GM23338 (cell line): ENCODE measurements around the gene NANOGP8. TPM values are rescaled to one million over a fixed set of nuclear protein-coding genes. Genes with fewer than 3 reads are reported as not detected.

Experiments used
- ATAC-seq: fragments of 200-7000 bp; cut with Tn5 transposase; 3 replicates; pipeline ENCODE4 v1.9.1; 2020
- DNase-seq: peaks from one replicate; pipeline ENCODE4 v3.0.0-alpha.2; 2015; ENCODE audit warnings: low spot score
- H2AFZ ChIP-seq: fragments of 200-600 bp; sonication (generic); 2 replicates; pipeline ENCODE4 v1.8.0; 2016; ENCODE audit warnings: antibody characterized with exemption, mild to moderate bottlenecking, moderate library complexity
- H3F3A ChIP-seq: fragments of 200-600 bp; sonication (generic); replicated peaks from 2 replicates; pipeline ENCODE4 v1.8.0; 2017; ENCODE audit warnings: antibody characterized with exemption, mixed run types, low read depth
- H3K27ac ChIP-seq: fragments of 200-600 bp; sonication (generic); 2 replicates; pipeline ENCODE4 v1.6.1; 2016; ENCODE audit warnings: low read depth
- H3K27me3 ChIP-seq: fragments of 200-600 bp; sonication (generic); 2 replicates; pipeline ENCODE4 v1.8.0; 2016; ENCODE audit warnings: mild to moderate bottlenecking, mixed run types, moderate library complexity; ENCODE audit not compliant: insufficient read depth
- H3K36me3 ChIP-seq: fragments of 200-600 bp; sonication (generic); 2 replicates; pipeline ENCODE4 v1.8.0; 2016; ENCODE audit warnings: mild to moderate bottlenecking; ENCODE audit not compliant: insufficient read depth
- H3K4me1 ChIP-seq: fragments of 200-600 bp; sonication (generic); 2 replicates; pipeline ENCODE4 v1.8.0; 2016; ENCODE audit warnings: mild to moderate bottlenecking, moderate library complexity; ENCODE audit not compliant: insufficient read depth
- H3K4me2 ChIP-seq: fragments of 200-600 bp; sonication (generic); 2 replicates; pipeline ENCODE4 v1.7.1; 2017; ENCODE audit warnings: mixed run types
- H3K4me3 ChIP-seq: fragments of 200-600 bp; sonication (generic); 2 replicates; pipeline ENCODE4 v1.6.1; 2016; ENCODE audit warnings: mixed run types
- H3K79me2 ChIP-seq: fragments of 200-600 bp; sonication (generic); replicated peaks from 2 replicates; pipeline ENCODE4 v1.8.0; 2017; ENCODE audit warnings: mild to moderate bottlenecking; ENCODE audit not compliant: insufficient read depth
- H3K9me2 ChIP-seq: fragments of 200-600 bp; sonication (generic); 2 replicates; pipeline ENCODE4 v1.8.0; 2017; ENCODE audit not compliant: insufficient read depth
- H4K20me1 ChIP-seq: fragments of 200-600 bp; sonication (generic); replicated peaks from 2 replicates; pipeline ENCODE4 v1.8.0; 2017; ENCODE audit warnings: mild to moderate bottlenecking; ENCODE audit not compliant: insufficient read depth
- H3K27ac Mint-ChIP-seq: 2 replicates; pipeline ENCODE4 v1.8.0; 2020; ENCODE audit warnings: inconsistent platforms, mild to moderate bottlenecking, moderate library complexity, mixed read lengths
- H3K27me3 Mint-ChIP-seq: 3 replicates; pipeline ENCODE4 v1.8.0; 2022; ENCODE audit warnings: low read depth, mild to moderate bottlenecking, moderate library complexity, mixed read lengths, inconsistent platforms; ENCODE audit not compliant: insufficient read depth, poor library complexity
- H3K36me3 Mint-ChIP-seq: 3 replicates; pipeline ENCODE4 v1.8.0; 2021; ENCODE audit warnings: low read depth, mild to moderate bottlenecking, inconsistent platforms, moderate library complexity, mixed read lengths
- H3K4me1 Mint-ChIP-seq: 3 replicates; pipeline ENCODE4 v1.8.0; 2020; ENCODE audit warnings: mild to moderate bottlenecking, inconsistent platforms, mixed read lengths
- H3K4me3 Mint-ChIP-seq: 3 replicates; pipeline ENCODE4 v1.8.0; 2021; ENCODE audit warnings: moderate library complexity, mild to moderate bottlenecking, inconsistent platforms, mixed read lengths
- H3K9me3 Mint-ChIP-seq: 3 replicates; pipeline ENCODE4 v1.8.0; 2020; ENCODE audit warnings: moderate library complexity, mild to moderate bottlenecking, inconsistent platforms, mixed read lengths
- EZH2 ChIP-seq: fragments of 200-600 bp; sonication (generic); IDR thresholded peaks from one replicate; pipeline ENCODE4 v1.8.0; 2017; ENCODE audit warnings: antibody characterized with exemption, mild to moderate bottlenecking, low read depth; ENCODE audit not compliant: unreplicated experiment
- EZH2phosphoT487 ChIP-seq: fragments of 200-600 bp; sonication (generic); IDR thresholded peaks from one replicate; pipeline ENCODE4 v1.8.1; 2018; ENCODE audit warnings: antibody characterized with exemption; ENCODE audit not compliant: unreplicated experiment
- JUNB ChIP-seq: IDR thresholded peaks from one replicate; pipeline ENCODE4 v1.6.1; 2016; ENCODE audit warnings: antibody characterized with exemption; ENCODE audit not compliant: unreplicated experiment
- NANOG ChIP-seq: IDR thresholded peaks from 2 replicates; pipeline ENCODE4 v1.6.1; 2016; ENCODE audit warnings: antibody characterized with exemption, borderline replicate concordance
- POLR2AphosphoS5 ChIP-seq: IDR thresholded peaks from 2 replicates; pipeline ENCODE4 v1.6.1; 2016; ENCODE audit warnings: antibody characterized with exemption, low read depth
- ZNF331 ChIP-seq: fragments of 250-450 bp; sonication (Bioruptor Pico); IDR thresholded peaks from 2 replicates; pipeline ENCODE4 v1.5.0; 2020; ENCODE audit warnings: low read depth, mild to moderate bottlenecking, moderate library complexity
- polyA plus RNA-seq: library from polyadenylated mRNA; unstranded; fragments of >200 nt; fragmentation: Nextera tagmentation; extraction: Ambion mirVana; gene quantifications from 2 replicates; pipeline ENCODE4 v1.2.1, GENCODE V29; 2016
- total RNA-seq: library from RNA; depleted of rRNA; stranded (reverse); fragments of >200 nt; shearing (Covaris generic); gene quantifications from 2 replicates; pipeline ENCODE4 v1.2.3, GENCODE V29; 2014
- TF ChIP-seq, protein P1 (sequence below): fragments of 250-450 bp; sonication (Bioruptor Pico); IDR thresholded peaks from 2 replicates; pipeline ENCODE4 v1.5.0; 2020; ENCODE audit warnings: mild to moderate bottlenecking, moderate library complexity
- TF ChIP-seq, protein P2 (sequence below): IDR thresholded peaks from 2 replicates; pipeline ENCODE4 v1.6.1; 2016; ENCODE audit warnings: antibody characterized with exemption

NANOGP8 gene
- total and polyA plus RNA-seq, 2 experiments from 2014 or later, result 8.5 to 53.4 TPM

DNA sequence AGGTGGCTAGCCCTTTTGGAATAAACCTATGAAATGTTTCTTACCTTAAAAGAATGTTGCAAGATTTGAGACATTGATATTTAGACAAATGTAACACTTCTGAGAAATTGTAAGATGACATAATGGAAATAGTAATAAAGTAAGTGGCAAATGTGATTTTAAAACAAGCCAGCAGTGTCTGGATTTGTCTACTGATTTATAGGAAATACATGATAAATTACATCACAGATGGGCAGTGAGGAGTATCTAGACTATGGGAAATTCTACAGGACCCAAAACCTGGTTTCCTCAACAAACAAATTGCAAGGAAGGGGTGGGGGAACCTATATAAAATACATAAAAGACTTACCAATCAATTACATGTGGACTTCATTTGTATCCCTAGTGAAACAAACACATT is 37.1 kb downstream of the NANOGP8 start (continued):
- TF ChIP-seq, protein P1, sequence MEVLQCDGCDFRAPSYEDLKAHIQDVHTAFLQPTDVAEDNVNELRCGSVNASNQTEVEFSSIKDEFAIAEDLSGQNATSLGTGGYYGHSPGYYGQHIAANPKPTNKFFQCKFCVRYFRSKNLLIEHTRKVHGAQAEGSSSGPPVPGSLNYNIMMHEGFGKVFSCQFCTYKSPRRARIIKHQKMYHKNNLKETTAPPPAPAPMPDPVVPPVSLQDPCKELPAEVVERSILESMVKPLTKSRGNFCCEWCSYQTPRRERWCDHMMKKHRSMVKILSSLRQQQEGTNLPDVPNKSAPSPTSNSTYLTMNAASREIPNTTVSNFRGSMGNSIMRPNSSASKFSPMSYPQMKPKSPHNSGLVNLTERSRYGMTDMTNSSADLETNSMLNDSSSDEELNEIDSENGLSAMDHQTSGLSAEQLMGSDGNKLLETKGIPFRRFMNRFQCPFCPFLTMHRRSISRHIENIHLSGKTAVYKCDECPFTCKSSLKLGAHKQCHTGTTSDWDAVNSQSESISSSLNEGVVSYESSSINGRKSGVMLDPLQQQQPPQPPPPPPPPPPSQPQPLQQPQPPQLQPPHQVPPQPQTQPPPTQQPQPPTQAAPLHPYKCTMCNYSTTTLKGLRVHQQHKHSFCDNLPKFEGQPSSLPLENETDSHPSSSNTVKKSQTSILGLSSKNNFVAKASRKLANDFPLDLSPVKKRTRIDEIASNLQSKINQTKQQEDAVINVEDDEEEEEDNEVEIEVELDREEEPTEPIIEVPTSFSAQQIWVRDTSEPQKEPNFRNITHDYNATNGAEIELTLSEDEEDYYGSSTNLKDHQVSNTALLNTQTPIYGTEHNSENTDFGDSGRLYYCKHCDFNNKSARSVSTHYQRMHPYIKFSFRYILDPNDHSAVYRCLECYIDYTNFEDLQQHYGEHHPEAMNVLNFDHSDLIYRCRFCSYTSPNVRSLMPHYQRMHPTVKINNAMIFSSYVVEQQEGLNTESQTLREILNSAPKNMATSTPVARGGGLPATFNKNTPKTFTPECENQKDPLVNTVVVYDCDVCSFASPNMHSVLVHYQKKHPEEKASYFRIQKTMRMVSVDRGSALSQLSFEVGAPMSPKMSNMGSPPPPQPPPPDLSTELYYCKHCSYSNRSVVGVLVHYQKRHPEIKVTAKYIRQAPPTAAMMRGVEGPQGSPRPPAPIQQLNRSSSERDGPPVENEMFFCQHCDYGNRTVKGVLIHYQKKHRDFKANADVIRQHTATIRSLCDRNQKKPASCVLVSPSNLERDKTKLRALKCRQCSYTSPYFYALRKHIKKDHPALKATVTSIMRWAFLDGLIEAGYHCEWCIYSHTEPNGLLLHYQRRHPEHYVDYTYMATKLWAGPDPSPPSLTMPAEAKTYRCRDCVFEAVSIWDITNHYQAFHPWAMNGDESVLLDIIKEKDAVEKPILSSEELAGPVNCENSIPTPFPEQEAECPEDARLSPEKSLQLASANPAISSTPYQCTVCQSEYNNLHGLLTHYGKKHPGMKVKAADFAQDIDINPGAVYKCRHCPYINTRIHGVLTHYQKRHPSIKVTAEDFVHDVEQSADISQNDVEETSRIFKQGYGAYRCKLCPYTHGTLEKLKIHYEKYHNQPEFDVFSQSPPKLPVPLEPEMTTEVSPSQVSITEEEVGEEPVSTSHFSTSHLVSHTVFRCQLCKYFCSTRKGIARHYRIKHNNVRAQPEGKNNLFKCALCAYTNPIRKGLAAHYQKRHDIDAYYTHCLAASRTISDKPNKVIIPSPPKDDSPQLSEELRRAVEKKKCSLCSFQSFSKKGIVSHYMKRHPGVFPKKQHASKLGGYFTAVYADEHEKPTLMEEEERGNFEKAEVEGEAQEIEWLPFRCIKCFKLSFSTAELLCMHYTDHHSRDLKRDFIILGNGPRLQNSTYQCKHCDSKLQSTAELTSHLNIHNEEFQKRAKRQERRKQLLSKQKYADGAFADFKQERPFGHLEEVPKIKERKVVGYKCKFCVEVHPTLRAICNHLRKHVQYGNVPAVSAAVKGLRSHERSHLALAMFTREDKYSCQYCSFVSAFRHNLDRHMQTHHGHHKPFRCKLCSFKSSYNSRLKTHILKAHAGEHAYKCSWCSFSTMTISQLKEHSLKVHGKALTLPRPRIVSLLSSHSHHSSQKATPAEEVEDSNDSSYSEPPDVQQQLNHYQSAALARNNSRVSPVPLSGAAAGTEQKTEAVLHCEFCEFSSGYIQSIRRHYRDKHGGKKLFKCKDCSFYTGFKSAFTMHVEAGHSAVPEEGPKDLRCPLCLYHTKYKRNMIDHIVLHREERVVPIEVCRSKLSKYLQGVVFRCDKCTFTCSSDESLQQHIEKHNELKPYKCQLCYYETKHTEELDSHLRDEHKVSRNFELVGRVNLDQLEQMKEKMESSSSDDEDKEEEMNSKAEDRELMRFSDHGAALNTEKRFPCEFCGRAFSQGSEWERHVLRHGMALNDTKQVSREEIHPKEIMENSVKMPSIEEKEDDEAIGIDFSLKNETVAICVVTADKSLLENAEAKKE (CRISPR knock-in tag), result no peak
- TF ChIP-seq EZH2phosphoT487 (no peak), POLR2AphosphoS5 (no peak), JUNB (no peak), NANOG (no peak)
- TF ChIP-seq, protein P2, sequence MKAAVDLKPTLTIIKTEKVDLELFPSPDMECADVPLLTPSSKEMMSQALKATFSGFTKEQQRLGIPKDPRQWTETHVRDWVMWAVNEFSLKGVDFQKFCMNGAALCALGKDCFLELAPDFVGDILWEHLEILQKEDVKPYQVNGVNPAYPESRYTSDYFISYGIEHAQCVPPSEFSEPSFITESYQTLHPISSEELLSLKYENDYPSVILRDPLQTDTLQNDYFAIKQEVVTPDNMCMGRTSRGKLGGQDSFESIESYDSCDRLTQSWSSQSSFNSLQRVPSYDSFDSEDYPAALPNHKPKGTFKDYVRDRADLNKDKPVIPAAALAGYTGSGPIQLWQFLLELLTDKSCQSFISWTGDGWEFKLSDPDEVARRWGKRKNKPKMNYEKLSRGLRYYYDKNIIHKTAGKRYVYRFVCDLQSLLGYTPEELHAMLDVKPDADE, result no peak

DNA sequence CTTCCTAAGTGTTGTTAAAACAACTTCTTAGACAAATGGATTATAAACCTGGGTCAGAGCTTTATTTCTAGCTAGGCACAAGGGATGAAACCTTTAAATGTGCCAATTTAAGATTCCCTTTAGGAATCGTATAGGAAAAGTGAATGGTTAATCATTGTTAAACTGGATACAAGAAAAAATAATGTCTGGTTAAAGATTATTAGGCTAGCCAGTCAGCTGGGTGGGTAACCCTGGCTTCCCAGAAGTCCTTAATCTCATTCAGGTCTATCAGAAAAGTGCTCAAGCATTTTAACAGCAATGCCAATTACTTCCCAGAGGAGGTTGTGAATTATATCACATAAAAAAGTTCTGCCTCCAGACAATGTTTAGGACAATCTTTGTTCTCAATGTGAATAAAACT is 37.6 kb downstream of the NANOGP8 start:
- Histone ChIP-seq H3K4me3 (no peak overlapping the region), H2AFZ (no peak overlapping the region), H3K27me3 (no peaks in the 10 kb centered on the region), H3K4me1 (no peaks in the 10 kb centered on the region), H4K20me1 (no peaks in the 10 kb centered on the region), H3K36me3 (no peaks in the 10 kb centered on the region), H3K27ac (no peak overlapping the region), H3K79me2 (no peaks in the 10 kb centered on the region), H3K9me2 (no peaks in the 10 kb centered on the region), H3F3A (no peaks in the 10 kb centered on the region), H3K4me2 (no peak overlapping the region)
- DNase-seq (no peak), ATAC-seq (no peak)
- Mint-ChIP-seq H3K9me3 (no peaks in the 10 kb centered on the region), H3K27me3 (peaks cover 6% of the 10 kb centered on the region), H3K4me1 (peaks cover 7% of the 10 kb centered on the region), H3K36me3 (peaks cover 6% of the 10 kb centered on the region; the same call in 1 of the 3 replicates), H3K4me3 (no peak overlapping the region), H3K27ac (no peak overlapping the region)
- TF ChIP-seq NANOG, result no peak
- TF ChIP-seq JUNB, result no peak
- TF ChIP-seq, protein P1 (CRISPR knock-in tag), result no peak
- no peak for TF ChIP-seq EZH2
- no peak for TF ChIP-seq ZNF331 (CRISPR knock-in tag)
